ENCODE data around the gene PLAA.

DNA sequence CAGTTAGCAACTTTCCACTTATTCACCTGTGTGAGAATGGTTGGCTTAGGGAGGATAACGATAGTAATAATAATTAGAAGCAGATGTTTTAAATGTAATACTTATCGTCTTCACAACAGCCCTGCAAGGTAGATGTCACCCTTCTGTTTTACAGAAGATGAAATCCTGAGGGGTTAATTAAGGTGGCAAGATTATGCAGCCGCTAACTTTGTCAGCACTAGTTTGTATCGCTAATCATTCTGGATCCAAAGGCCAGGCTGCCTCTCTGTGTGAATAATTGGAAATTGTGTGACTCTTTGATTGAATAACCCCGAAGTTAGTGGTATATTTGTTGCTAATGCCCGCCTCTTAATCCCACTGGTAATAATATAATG is 9.8 kb upstream of the PLAA start:
- no peak for TF ChIP-seq EZH2 (IDR thresholded peaks at IDR 0.05; ENCODE audit: insufficient read depth, poor library complexity, severe bottlenecking)
- no peak for TF ChIP-seq EZH2phosphoT487 (IDR thresholded peaks at IDR 0.05; ENCODE audit: insufficient read depth, low read depth)
